Epithelial cell of proximal tubule (primary cell): Measurements from ENCODE around the gene PAX7. TPM values are rescaled to one million over a fixed set of nuclear protein-coding genes. Genes with fewer than 3 reads are reported as not detected.

Source experiments
- DNase-seq: peaks from one replicate; pipeline ENCODE4 v3.0.0-alpha.2; 2011; ENCODE audit warnings: low read depth
- H3K4me3 ChIP-seq: 2 replicates; pipeline ENCODE4 v1.5.1; 2011; ENCODE audit warnings: low read depth, mild to moderate bottlenecking, low read length
- CTCF ChIP-seq: conservative IDR thresholded peaks from 2 replicates; pipeline ENCODE4 v1.5.1; 2012; ENCODE audit warnings: low read depth, mild to moderate bottlenecking, low read length
- total RNA-seq: library from RNA; depleted of rRNA; stranded (reverse); fragments of >200 nt; gene quantifications from 2 replicates; pipeline ENCODE4 v1.2.3, GENCODE V29; 2015

Gene PAX7
- total RNA-seq, 1 donor from 2014 or later, result not detected

- no peak for TF ChIP-seq CTCF
- no peak for DNase-seq
- no peak overlapping the region for H3K4me3 ChIP-seq
Observed at GRCh38 chr1:18727956-18728355, 97.3 kb downstream of the PAX7 start.

DNA sequence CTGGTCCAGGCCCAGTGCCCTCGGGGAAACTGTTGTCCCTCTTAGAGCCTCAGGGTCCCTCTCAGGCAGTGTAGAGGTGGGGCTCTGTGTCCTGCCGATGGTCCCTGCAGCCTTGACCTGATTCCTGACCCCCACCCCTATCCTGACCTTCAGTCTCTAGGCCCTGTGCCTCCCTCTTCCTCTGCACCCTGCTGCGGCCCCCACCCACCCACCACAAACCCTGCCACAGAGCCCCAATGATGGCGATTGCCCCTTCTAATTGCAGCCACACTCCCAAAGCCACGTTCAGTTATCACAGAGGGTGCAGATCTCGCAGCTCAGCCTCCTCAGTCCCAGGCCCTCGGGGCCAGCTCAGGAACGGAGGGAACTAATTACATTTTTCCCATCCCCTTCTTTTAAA, 99.7 kb downstream of the PAX7 start:
- TF ChIP-seq CTCF, result no peak
- no peak overlapping the region for H3K4me3 ChIP-seq
- DNase-seq, result no peak

DNA sequence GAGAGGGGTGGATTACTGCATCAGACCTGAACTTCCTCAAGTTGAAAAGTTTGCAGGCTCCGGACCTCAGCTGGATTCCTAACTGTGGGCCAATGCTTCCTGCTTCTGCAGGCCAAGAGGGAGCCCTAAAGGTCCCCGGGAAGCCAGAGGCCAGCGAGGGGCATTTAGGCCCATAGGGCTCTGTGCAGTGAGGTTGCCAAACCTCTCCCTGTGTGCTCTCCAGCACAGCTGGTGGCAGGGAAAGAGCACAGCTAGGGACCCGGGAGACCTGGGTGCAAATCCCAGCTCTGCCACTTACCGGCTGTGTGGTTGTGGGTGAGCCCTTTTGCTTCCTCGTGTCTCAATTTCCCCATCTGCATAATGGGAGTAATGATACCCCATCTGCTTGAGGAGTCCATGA, 100.5 kb downstream of the PAX7 start:
- no peak overlapping the region for H3K4me3 ChIP-seq
- DNase-seq, result no peak
- TF ChIP-seq CTCF, result no peak

GRCh38 chr1:18731591-18732235, 101.1 kb downstream of the PAX7 start:
- DNase-seq, result no peak
- H3K4me3 ChIP-seq, result no peak overlapping the region
- TF ChIP-seq CTCF, result no peak

DNA sequence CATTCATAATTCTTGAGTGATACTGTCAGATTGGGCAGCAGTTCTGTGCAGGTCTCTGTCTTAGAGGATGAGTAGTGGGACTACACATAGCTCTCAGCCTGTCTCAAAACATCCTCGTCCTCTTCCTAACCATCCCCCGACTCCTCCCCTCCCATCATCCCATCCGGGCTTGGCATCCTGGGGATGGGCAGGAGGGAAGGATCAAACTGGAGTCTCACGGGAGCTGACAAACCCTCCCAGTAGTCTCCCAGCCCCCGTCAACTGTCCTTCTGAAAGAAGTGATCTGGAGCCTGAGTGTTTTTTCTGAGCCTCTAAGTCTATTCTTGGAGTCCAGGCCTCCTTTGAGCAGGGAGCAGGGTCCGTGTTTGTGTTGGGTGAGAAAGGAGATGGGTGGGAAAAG, 102.0 kb downstream of the PAX7 start:
- no peak for TF ChIP-seq CTCF
- DNase-seq, result no peak
- H3K4me3 ChIP-seq, result no peak overlapping the region

DNA sequence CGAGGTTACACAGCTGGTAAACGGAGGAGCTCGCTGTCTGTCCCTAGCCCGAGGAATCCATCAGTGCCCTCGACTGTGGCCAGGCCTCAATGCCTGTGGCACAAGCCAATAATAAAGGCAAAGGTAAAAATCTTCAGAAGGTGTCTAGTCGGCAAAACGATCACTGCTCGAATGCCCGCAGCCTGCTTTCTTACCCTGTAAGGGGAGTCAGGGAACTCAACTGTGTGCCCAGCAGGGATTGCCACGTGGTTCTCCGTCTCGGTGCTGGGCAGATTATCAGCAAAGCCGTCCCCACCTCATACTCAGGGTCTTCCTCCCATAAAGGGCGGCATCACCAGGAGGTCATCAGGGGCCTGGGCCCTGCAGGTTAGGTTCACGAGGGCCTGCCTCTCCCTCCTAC, 103.4 kb downstream of the PAX7 start:
- no peak for TF ChIP-seq CTCF
- H3K4me3 ChIP-seq, result no peak overlapping the region
- no peak for DNase-seq

- TF ChIP-seq CTCF, result no peak
- no peak for DNase-seq
- no peak overlapping the region for H3K4me3 ChIP-seq
Observed at GRCh38 chr1:18734461-18735223, 104.0 kb downstream of the PAX7 start.
